Gastrocnemius medialis (tissue), 4 donors: Measurements from ENCODE around the gene PDZD7. TPM values are rescaled to one million over a fixed set of nuclear protein-coding genes. Genes with fewer than 3 reads are reported as not detected.

ENCODE experiments used
- ATAC-seq, 2 donors: fragments of 150-250 bp; one replicate each; pipeline ENCODE4 v1.9.1; 2016
- DNase-seq, 2 donors: peaks; one replicate each; pipeline ENCODE4 v3.0.0-alpha.2; 2019
- H3K27ac ChIP-seq, 4 donors: fragments of 200-600 bp; sonication (generic); 1 replicate in 1 of 4; 2 replicates in 3 of 4; pipeline ENCODE4 v1.5.1; 2016 to 2018; ENCODE audit warnings: mild to moderate bottlenecking in 2 of 4, moderate library complexity in 1 of 4
- H3K27me3 ChIP-seq, 3 donors: fragments of 200-600 bp; sonication (generic) in 2 of 3; 1 replicate in 1 of 3; 2 replicates in 2 of 3; pipeline versions ENCODE4 v1.5.1 to v1.6.0; 2016 to 2019; ENCODE audit warnings: mild to moderate bottlenecking in 1 of 3, moderate library complexity in 1 of 3
- H3K36me3 ChIP-seq, 2 donors: fragments of 200-600 bp; sonication (generic) in 1 of 2; one replicate each; pipeline ENCODE4 v1.5.1; 2017 to 2018
- H3K4me1 ChIP-seq, 2 donors: fragments of 200-600 bp; sonication (generic) in 1 of 2; one replicate each; pipeline ENCODE4 v1.5.1; 2016 to 2017; ENCODE audit warnings: mild to moderate bottlenecking in 2 of 2
- H3K4me3 ChIP-seq, 4 donors: fragments of 200-600 bp; sonication (generic) in 3 of 4; 1 replicate in 1 of 4; 2 replicates in 3 of 4; pipeline ENCODE4 v1.5.1; 2016 to 2019; ENCODE audit warnings: mild to moderate bottlenecking in 2 of 4
- H3K9me3 ChIP-seq, 3 donors: fragments of 200-600 bp; sonication (generic) in 2 of 3; 1 replicate in 1 of 3; 2 replicates in 2 of 3; pipeline ENCODE4 v1.5.1; 2016 to 2019
- CTCF ChIP-seq, 5 experiments: fragments of 450-650 bp in 3 of 5; fragments of 200-600 bp in 2 of 5; sonication (generic) in 2 of 5; IDR thresholded peaks in 4 of 5; conservative IDR thresholded peaks in 1 of 5; 1 replicate in 4 of 5; 2 replicates in 1 of 5; pipeline ENCODE4 v1.5.1; 2016 to 2019; ENCODE audit warnings: antibody characterized with exemption in 5 of 5, mild to moderate bottlenecking in 3 of 5, moderate library complexity in 3 of 5
- POLR2A ChIP-seq, 2 donors: fragments of 450-650 bp; IDR thresholded peaks; one replicate each; pipeline ENCODE4 v1.6.1; 2017; ENCODE audit warnings: antibody characterized with exemption in 2 of 2, mild to moderate bottlenecking in 2 of 2, moderate library complexity in 2 of 2
- in situ Hi-C, 4 donors: fragments of 200-750 bp; cut with MboI; loops; one replicate each; pipeline versions ENCODE4 v1.15.0 to v1.8.0; 2017; ENCODE audit warnings: low sequenced_read_pairs in 4 of 4
- intact Hi-C: fragments of 100-400 bp; cut with DNase I; formaldehyde crosslinking; loops from one replicate; pipeline ENCODE4 v1.15.1; 2023; ENCODE audit warnings: low total_unique reads
- total RNA-seq, 4 donors: library from RNA; depleted of rRNA; stranded (reverse); fragments of >200 nt; gene quantifications; one replicate each; pipeline versions ENCODE4 v1.1.0 to v1.2.3, GENCODE V29; 2016

The PDZD7 gene
- total RNA-seq, 4 donors from 2014 or later = 0.11 TPM; not detected in 3

DNA sequence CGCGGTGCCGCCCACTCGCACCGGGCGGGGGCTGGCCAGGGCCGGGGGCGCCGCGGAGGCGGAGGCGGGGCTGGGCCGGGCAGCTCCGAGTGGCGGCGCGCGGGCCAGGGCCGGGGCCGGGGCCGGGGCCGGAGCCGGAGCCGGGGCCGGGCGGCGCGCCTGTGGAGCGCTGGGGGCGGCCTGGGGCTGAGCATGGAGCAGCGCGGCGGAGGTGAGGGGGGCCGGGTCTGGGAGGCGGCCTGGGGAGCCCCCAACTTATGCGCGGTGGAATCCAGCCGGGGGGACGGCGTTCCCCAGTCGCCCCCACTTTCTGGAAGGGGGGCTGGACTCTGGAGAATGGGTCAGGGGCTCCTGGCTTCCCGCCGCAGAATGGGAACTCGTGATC is 31.2 kb downstream of the PDZD7 start, which contains the start of gene LZTS2:
LZTS2 (plus strand) TSS at position 67 of the 385 bp plus-strand sequence. CDS start 2,731 bp downstream, outside the sequence.
- intact Hi-C loops = loop anchor here (2.0 kb wide), 2 partner anchors 61 to 87 kb away; partner anchors contain the start of genes KAZALD1 and SLF2
- peak within 1 kb of the TSS; percentile 77 to 97 (median 86) for H3K4me3 ChIP-seq
- peaks cover 35 to 53% of the 10 kb centered on the region in 2 donors for H3K4me1 ChIP-seq
- in situ Hi-C loops = no loop called here
- H3K36me3 ChIP-seq = peaks cover 0 to 7% of the 10 kb centered on the region in 2 donors
- DNase-seq = no peak
- H3K27ac ChIP-seq = peak within 1 kb of the TSS; percentile 95 to 100 (median 98)
- H3K27me3 ChIP-seq = no peaks in the 10 kb centered on the region
- ATAC-seq = peak; percentile 11 to 32
- no peaks in the 10 kb centered on the region for H3K9me3 ChIP-seq
- TF ChIP-seq POLR2A (IDR thresholded peaks at IDR 0.05) = no peak
- TF ChIP-seq CTCF (IDR thresholded peaks at IDR 0.05 in 4 of 5, conservative IDR thresholded peaks at IDR 0.05 in 1 of 5) = no peak

DNA sequence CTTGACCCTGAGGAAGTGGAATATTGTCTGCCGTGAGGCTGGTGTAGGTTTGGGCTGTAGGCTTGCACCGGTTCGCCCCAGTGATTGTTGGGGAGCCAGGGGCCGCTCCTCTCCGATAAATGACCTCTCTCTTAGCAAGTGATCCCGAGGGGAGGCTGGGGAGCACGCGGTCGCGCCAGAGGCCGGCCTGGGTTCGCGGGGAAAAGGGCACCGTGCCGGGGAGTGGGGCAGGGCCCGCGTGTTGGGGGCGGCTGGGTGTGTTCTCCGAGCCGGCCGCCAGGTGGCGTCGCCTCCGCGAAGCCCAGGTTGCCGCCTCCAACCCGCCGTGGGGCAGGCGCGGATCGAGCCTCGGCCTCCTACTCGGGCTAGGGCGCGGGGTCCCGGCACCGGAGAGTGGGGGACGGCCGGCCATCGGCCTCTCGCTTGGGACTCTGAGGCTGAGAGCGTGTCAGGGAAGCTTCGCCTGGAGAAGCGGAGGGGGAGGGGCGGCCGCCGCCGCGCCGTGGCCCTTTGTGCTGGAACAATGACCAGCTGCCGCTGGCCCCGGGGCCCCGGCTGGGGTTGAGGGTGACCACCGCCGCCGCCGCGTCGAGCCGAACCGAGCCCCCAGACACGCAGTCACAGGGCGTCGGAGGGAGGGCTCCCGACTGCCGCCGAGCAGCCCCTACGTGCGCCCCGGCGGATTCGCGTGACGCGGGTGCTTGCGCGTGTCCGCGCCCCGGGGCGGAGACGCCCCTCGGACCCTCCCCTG is 31.8 kb downstream of the PDZD7 start:
- intact Hi-C loops (loop anchor here (1.0 to 2.0 kb wide), 3 partner anchors 14 to 86 kb away; partner anchors contain the start of genes KAZALD1 and SLF2), in situ Hi-C loops (no loop called here)
- H3K27ac ChIP-seq = peak overlapping the region; percentile 95 to 100 (median 98)
- H3K27me3 ChIP-seq = no peaks in the 10 kb centered on the region
- peak; percentile 58 to 59 for ATAC-seq
- no peaks in the 10 kb centered on the region for H3K9me3 ChIP-seq
- TF ChIP-seq POLR2A (IDR thresholded peaks at IDR 0.05) (peak; percentile 92 to 95), CTCF (IDR thresholded peaks at IDR 0.05 in 4 of 5, conservative IDR thresholded peaks at IDR 0.05 in 1 of 5) (peak; percentile 90 to 100 (median 99))
- H3K36me3 ChIP-seq = peaks cover 0 to 8% of the 10 kb centered on the region in 2 donors
- DNase-seq = peak; percentile 61 to 78
- H3K4me3 ChIP-seq = peak overlapping the region; percentile 65 to 97 (median 86)
- peaks cover 31 to 49% of the 10 kb centered on the region in 2 donors for H3K4me1 ChIP-seq

GRCh38 chr10:100998183-100998990 is 32.5 kb downstream of the PDZD7 start:
- peak; percentile 49 to 55 for ATAC-seq
- peaks cover 0 to 9% of the 10 kb centered on the region in 2 donors for H3K36me3 ChIP-seq
- H3K27me3 ChIP-seq = no peaks in the 10 kb centered on the region
- peak; percentile 78 to 87 for DNase-seq
- peak overlapping the region; percentile 95 to 100 (median 98) for H3K27ac ChIP-seq
- intact Hi-C loops = loop anchor here (1.0 to 2.0 kb wide), 3 partner anchors 15 to 86 kb away; partner anchors contain the start of genes KAZALD1 and SLF2
- H3K4me1 ChIP-seq = peaks cover 28 to 43% of the 10 kb centered on the region in 2 donors
- H3K4me3 ChIP-seq = peak overlapping the region; percentile 65 to 97 (median 86)
- TF ChIP-seq CTCF (IDR thresholded peaks at IDR 0.05 in 4 of 5, conservative IDR thresholded peaks at IDR 0.05 in 1 of 5) (no peak), POLR2A (IDR thresholded peaks at IDR 0.05) (no peak)
- no peaks in the 10 kb centered on the region for H3K9me3 ChIP-seq
- in situ Hi-C loops = no loop called here

DNA sequence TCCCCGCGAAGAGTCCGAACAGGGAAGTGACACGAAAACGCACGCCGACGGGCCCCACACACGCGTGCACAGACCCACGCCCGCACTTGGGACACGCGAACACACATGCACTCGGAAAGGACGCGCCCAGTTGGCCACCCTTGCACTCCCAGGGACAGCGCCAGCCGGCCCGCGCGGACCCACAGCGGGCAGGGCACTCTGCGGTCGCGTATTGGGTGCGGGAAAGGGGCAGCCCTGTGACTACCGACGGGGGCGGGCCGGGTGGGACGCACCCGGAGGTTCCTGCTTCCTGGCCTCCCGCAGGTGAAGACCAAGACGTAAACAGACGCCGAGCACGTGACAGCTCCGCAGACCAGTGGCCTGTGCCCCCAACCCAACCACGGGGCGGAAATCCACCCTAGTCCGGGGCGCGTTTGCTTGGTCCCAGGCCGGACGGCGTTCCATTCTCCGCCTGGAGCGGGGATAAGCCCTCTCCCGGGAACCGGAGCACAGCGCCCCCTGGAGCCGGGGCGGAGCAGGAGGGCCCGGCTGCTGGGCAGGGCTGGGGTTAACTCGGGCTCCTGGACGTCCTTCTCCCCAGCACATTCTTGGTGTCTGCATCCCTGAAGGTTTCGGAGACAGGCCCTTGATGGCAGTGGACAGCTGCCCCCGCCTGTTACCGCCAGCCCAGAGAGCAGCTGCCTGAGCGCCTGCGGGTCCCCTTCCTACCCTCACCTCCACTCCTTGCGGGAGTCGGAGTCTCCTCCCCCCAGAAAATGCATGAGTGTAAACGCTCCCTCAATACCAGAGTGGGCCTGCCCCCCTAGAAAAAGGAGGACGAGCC is 33.4 kb downstream of the PDZD7 start:
- DNase-seq (peak; percentile 71 to 86), ATAC-seq (peak; percentile 40 to 53)
- Histone ChIP-seq H3K36me3 (peaks cover 0 to 14% of the 10 kb centered on the region in 2 donors), H3K9me3 (no peaks in the 10 kb centered on the region), H3K27ac (peak overlapping the region; percentile 95 to 100 (median 98)), H3K4me1 (peaks cover 27 to 41% of the 10 kb centered on the region in 2 donors), H3K27me3 (no peaks in the 10 kb centered on the region), H3K4me3 (peak overlapping the region; percentile 65 to 97 (median 86))
- intact Hi-C loops = loop anchor here (1.0 to 2.0 kb wide), 3 partner anchors 16 to 85 kb away; partner anchors contain the start of genes KAZALD1 and SLF2
- in situ Hi-C loops = no loop called here
- peak in 1 of 2 donors; percentile 47 for TF ChIP-seq POLR2A (IDR thresholded peaks at IDR 0.05)
- TF ChIP-seq CTCF (IDR thresholded peaks at IDR 0.05 in 4 of 5, conservative IDR thresholded peaks at IDR 0.05 in 1 of 5) = peak; percentile 87 to 97 (median 95)
